HG02571 (cell line): Measurements from ENCODE around the gene MRPL42.
"Not testable (repeated sequence)": the region's sequence is repeated elsewhere in the genome, so short reads cannot be mapped to it uniquely, and the experiment has no call there.

Experiments used
- ATAC-seq: cut with Tn5 transposase; IDR thresholded peaks from one replicate; pipeline ENCODE4 v1.9.1; 2021; ENCODE audit warnings: mild to moderate bottlenecking, moderate library complexity; ENCODE audit not compliant: unreplicated experiment

The MRPL42 gene

DNA sequence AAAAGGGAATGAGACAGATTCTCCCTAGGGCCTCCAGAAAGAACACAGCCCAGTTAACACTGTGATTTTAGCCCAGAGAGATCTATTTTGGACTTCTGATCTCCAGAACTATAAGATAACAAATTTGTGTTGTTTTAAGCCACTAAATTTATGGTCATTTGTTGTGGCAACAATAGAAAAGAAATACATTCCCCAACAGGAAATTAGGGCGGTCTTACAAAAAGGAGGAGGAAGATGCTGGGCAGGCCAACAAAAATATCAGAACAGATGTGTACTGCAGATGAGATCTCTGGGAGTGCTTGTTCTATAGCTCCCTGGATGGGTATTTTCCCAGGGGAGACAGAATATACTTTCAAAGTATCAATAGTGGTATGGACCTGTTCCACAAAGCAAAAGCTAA is 73.2 kb downstream of the MRPL42 start:
- no peak for ATAC-seq

DNA sequence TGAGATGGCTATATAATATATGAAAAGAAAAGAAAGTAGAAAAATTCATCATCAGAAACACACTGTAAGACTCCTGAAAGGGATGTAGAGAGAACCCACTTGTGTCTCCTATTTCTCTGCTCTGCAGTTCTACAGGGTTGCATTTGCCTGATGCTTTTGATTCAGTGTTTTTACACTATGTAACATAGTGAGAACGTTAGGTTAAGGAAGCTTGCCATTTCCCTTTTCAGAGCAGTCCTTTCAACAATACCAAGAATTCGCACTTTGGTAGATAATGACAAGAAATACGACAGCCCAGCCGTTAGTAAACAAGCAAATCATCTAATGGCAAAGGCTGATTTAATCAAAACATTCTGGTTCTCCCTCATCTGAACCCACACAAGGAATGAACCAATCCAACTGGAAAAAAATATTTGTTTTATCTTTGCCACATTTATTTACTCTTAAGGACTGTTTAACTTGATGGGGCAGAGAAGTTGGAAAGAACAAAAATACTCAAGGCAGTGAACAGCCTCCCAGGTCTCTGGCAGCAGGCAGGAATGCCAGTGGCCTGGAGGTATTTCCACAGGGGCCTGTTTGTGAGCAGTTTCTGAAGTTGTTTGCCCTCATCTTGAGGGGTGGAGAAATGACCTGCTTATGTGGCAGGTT is 74.4 kb downstream of the MRPL42 start:
- ATAC-seq: no peak

DNA sequence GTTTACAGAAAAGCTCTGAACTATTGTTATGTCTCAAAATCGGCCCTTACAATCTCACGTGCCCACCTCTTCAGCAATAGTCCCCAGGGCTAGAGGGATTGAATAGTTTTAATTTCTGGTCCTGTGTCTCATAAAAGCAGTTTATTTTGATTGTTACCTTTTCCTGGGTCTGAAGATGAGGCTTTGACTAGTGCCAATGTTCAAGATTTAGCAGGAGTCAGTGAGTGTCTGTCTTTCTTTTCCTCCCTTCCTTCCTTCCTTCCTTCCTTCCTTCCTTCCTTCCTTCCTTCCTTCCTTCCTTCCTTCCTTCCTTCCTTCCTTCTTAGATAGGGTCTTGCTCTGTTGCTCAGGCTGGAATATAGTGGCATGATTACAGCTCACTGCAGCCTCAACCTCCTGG is 80.5 kb downstream of the MRPL42 start:
- no peak for ATAC-seq

DNA sequence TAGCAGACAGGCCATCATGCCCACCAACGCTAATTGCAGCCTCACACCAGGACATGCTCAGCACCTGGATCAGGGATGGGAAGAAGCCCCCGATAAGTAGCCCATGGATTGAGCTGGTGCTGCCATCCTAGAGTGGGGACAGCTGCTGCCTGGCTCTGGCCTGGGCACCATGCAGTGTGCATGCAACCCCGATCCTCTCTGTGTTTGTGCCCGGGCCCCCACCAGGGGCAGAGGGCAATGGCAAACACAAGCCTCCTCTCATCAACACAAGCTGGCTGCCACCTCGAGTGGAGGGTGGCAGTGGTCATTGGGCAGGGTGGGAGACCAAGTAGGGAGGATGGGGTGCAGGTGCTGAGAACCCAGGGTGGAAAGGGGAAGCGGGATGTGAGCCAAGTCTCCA is 81.9 kb downstream of the MRPL42 start:
- ATAC-seq: no peak

DNA sequence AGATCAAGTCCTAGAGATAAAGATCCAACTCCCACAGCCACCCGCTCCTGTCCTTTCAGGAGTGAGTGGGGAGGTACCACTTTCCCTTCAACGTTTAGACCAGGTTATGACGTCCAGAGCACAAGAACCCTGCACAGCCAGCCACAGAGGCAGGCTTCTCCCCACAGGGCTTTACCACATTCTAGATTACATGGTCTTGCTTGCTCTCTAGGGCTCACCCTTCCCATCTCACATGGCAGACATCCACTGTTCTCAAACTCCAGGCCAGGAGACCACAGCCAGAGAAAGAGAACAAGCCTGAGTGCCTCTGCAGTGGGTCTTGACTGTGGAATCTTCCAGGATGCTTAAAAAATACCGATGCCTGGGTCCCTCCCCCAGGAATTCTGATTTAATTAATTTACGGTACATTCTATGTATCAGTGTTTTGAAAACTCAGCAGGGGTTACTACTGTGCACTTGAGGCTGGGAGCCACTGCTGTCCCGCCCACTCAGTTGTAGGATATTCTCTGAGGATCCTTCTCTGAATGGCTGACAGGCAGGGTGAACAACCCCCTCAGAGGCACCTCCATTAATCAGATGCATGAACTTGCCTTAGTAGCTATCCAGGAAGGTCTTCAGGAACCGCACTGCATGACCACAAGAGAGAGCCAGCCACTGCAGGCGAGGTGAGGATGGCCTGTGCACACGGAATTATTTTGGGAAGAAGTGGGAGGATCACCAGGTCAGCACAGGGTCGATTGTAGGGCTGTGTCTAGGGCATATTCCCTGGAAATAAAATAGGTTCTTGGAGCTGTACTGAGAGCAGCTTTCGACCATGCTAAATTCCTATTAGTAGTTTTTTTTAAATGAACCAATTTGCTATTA is 83.7 kb downstream of the MRPL42 start:
- ATAC-seq: no peak

DNA sequence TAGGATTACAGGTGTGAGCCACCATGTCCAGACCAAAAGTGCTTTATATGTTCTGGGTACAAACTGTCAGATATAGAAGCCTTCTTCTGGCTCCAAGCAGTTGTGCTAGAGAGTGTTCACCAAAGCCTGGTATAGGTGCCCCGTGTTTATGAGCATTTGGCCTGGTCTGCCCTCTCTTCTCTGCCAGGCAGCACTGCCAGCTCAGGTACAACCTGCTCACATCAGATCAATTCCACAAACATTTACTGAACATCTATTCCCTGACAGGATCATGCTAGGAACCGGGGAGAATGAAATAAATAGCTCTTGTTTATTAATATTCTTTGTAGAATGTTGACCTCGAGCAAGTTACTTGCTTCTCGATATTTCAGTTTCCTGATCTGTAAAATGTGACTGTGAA is 85.1 kb downstream of the MRPL42 start:
- no peak for ATAC-seq

DNA sequence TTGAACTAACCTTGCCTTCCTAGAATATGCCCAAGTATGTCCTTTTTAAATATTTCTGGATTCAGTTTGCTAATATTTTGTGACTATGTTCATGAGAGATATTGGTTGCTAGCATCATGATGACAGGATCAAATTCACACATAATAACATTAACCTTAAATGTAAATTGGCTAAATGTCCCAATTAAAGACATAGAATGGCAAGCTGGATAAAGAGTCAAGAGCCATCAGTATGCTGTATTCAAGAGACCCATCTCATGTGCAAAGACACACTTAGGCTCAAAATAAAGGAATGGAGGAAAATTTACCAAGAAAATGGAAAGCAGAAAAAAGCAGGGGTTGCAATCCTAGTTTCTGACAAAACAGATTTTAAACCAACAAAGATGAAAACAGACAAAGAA is 90.6 kb downstream of the MRPL42 start:
- ATAC-seq: not testable (repeated sequence)

DNA sequence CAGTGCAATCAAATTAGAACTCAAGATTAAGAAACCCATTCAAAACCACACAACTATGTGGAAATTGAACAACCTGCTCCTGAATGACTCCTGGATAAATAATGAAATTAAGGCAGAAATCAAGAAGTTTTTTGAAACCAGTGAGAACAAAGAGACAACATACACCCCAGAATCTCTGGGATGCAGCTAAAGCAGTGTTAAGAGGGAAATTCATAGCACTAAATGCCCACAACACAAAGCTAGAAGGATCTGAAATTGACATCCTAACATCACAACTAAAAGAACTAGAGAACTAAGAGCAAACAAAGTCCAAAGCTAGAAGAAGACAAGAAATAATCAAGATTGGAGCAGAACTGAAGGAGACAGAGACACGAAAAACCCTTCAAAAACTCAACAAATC is 91.4 kb downstream of the MRPL42 start:
- ATAC-seq: not testable (repeated sequence)

DNA sequence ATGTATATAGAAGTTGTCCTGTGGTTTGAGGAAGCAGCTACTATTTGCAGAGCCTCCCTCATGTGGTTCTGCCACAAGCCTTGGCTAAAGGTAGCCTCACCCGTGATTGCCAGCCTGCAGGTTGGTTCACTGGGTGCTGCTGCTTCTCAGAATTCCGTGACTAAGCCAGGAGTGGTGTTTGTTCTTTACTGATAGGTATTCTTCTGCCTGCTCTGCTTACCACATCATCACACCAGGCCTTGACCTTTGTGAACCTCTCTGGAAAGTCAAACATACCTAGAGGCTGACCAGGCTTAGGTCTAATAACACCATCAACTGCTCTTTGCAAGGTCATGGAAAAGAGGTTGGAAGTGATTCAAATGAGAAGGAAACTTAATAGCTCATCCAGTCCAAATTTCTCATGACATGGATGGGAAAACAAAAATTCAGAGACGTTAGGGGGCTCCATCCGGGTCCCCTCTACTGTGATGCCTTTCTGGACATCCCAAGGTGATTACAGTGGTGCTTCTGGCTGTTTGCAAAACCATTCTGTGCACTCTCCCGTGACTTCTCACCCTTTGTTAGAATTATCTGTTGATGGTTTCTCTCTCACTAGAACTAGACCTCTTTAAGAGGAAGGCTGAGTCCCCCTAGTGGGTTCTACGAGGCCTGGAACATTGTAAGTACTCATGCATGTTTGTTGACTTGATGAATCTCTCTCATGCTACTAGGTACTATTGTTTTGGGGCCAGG is 96.7 kb downstream of the MRPL42 start:
- ATAC-seq: no peak

DNA sequence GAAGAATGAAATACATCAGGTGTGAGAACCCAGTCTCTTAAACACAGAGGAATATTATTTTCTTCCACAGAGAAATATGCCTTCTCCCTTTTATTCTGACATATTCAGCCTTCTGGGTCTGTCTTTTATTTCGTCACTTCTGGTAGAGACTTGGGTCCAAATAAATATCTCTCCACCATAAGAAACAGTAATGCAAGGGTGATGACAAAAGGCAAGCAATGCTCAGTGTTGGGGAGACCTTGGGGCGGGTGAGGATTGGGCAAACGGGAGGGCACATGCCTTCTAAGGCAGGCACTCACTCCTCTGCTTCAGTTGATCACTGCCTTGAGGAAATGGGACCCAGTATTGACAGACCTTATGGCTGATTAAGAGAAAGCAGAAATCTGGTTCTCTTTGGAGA is 98.4 kb downstream of the MRPL42 start:
- ATAC-seq: no peak
